Endodermal cell (in vitro differentiated cells): ENCODE data around the gene ZNF426. TPM values are rescaled to one million over a fixed set of nuclear protein-coding genes. Genes with fewer than 3 reads are reported as not detected.
A peak's percentile ranks its signal among the peaks of the same experiment; 100 is the strongest.
"Not testable (repeated sequence)": the region's sequence is repeated elsewhere in the genome, so short reads cannot be mapped to it uniquely, and the experiment has no call there.

Source experiments
- DNase-seq: peaks from one replicate; pipeline ENCODE4 v3.0.0-alpha.2; 2017
- H3K27ac ChIP-seq: 2 replicates; pipeline ENCODE4 v1.5.1; 2013; ENCODE audit warnings: mild to moderate bottlenecking, low read depth, low read length, moderate library complexity
- H3K27me3 ChIP-seq: 2 replicates; pipeline ENCODE4 v1.6.1; 2013; ENCODE audit warnings: mild to moderate bottlenecking, low read length, moderate library complexity; ENCODE audit not compliant: insufficient read depth, control insufficient read depth, poor library complexity, severe bottlenecking
- H3K36me3 ChIP-seq: 2 replicates; pipeline ENCODE4 v1.7.0; 2013; ENCODE audit warnings: mild to moderate bottlenecking, low read length, moderate library complexity; ENCODE audit not compliant: control insufficient read depth, insufficient read depth
- H3K4me1 ChIP-seq: one replicate; pipeline ENCODE4 v1.7.0; 2013; ENCODE audit warnings: low read length; ENCODE audit not compliant: control insufficient read depth, insufficient read depth
- H3K4me3 ChIP-seq: 2 replicates; pipeline ENCODE4 v1.5.1; 2013; ENCODE audit warnings: mild to moderate bottlenecking, low read length, moderate library complexity
- H3K9ac ChIP-seq: 2 replicates; pipeline ENCODE4 v1.6.1; 2013; ENCODE audit warnings: mild to moderate bottlenecking, low read length, moderate library complexity; ENCODE audit not compliant: poor library complexity, severe bottlenecking; ENCODE audit errors: extremely low read depth
- H3K9me3 ChIP-seq: 2 replicates; pipeline ENCODE4 v1.6.1; 2013; ENCODE audit warnings: mild to moderate bottlenecking, low read length, moderate library complexity; ENCODE audit not compliant: control insufficient read depth
- H3K27ac Mint-ChIP-seq: 2 replicates; pipeline ENCODE4 v1.8.0; 2020; ENCODE audit warnings: mixed read lengths
- H3K27me3 Mint-ChIP-seq: 2 replicates; pipeline ENCODE4 v1.8.0; 2021; ENCODE audit warnings: mild to moderate bottlenecking, mixed read lengths; ENCODE audit not compliant: insufficient read depth
- H3K36me3 Mint-ChIP-seq: 2 replicates; pipeline ENCODE4 v1.8.0; 2020; ENCODE audit warnings: low read depth, mixed read lengths
- H3K4me1 Mint-ChIP-seq: 2 replicates; pipeline ENCODE4 v1.8.0; 2020; ENCODE audit warnings: mixed read lengths
- H3K4me3 Mint-ChIP-seq: 2 replicates; pipeline ENCODE4 v1.8.0; 2020; ENCODE audit warnings: mild to moderate bottlenecking, moderate library complexity, mixed read lengths
- H3K9me3 Mint-ChIP-seq: 2 replicates; pipeline ENCODE4 v1.8.0; 2020; ENCODE audit warnings: mild to moderate bottlenecking, mixed read lengths
- CTCF ChIP-seq: fragments of 200-600 bp; sonication (generic); conservative IDR thresholded peaks from 2 replicates; pipeline ENCODE4 v1.5.0; 2021; ENCODE audit warnings: antibody characterized with exemption, mild to moderate bottlenecking
- WGBS, 2 experiments: methylation state at CpG; one replicate each; pipeline versions ENCODE4 v1.1.5 to v1.1.7; 2013; ENCODE audit warnings: missing lambda C conversion rate in 2 of 2, mixed read lengths in 1 of 2; ENCODE audit not compliant: insufficient coverage in 1 of 2, insufficient read length in 1 of 2; 5-methylcytosine and 5-hydroxymethylcytosine counted together
- total RNA-seq, 2 donors: library from RNA; stranded (reverse); fragmentation: NEBNext Ultra II Directional in 1 of 2; extraction: Animal tissue kit (Norgen Biotek cat#: 25700) in 1 of 2; gene quantifications; 2 replicates in 1 of 2; 3 replicates in 1 of 2; pipeline ENCODE4 v1.2.1, GENCODE V29; 2021

ZNF426 gene
- total RNA-seq, 2 donors from 2014 or later: 26.0 to 30.0 TPM

- H3K4me3 ChIP-seq: peak overlapping the region; percentile 90
Observed at GRCh38 chr19:9539201-9539600, 756 bp upstream of the ZNF426 start.

GRCh38 chr19:9535934-9536333 is 2.5 kb downstream of the ZNF426 start:
- no peak for TF ChIP-seq CTCF
- Mint-ChIP-seq H3K27me3 (no peaks in the 10 kb centered on the region), H3K4me3 (no peak overlapping the region), H3K9me3 (peaks cover 95% of the 10 kb centered on the region), H3K27ac (no peak overlapping the region), H3K4me1 (no peaks in the 10 kb centered on the region), H3K36me3 (peaks cover 70% of the 10 kb centered on the region)
- Histone ChIP-seq H3K36me3 (peaks cover 66% of the 10 kb centered on the region), H3K27me3 (no peaks in the 10 kb centered on the region), H3K4me1 (no peaks in the 10 kb centered on the region), H3K4me3 (peak overlapping the region; percentile 90), H3K9ac (no peak overlapping the region), H3K27ac (no peak overlapping the region), H3K9me3 (peaks cover 79% of the 10 kb centered on the region)
- DNase-seq: no peak
- WGBS, 2 experiments: 100% methylated on average over 2 to 4 of the region's 4 CpGs

More at GRCh38 chr19:9539201-9539600, 756 bp upstream of the ZNF426 start:
- Mint-ChIP-seq H3K27ac (peak overlapping the region; percentile 100), H3K4me3 (peak overlapping the region; percentile 96), H3K36me3 (peaks cover 38% of the 10 kb centered on the region), H3K9me3 (peaks cover 63% of the 10 kb centered on the region)
- not testable (repeated sequence) for H3K4me1 Mint-ChIP-seq, DNase-seq, H3K4me1 ChIP-seq, H3K27ac ChIP-seq, H3K27me3 Mint-ChIP-seq, H3K27me3 ChIP-seq, H3K9ac ChIP-seq
- Histone ChIP-seq H3K36me3 (peaks cover 34% of the 10 kb centered on the region), H3K9me3 (peaks cover 46% of the 10 kb centered on the region)
- WGBS, 2 experiments: 92 to 94% methylated on average over 2 to 6 of the region's 6 CpGs

GRCh38 chr19:9531933-9532332 is 6.5 kb downstream of the ZNF426 start:
- no peak overlapping the region for H3K9ac ChIP-seq
- Mint-ChIP-seq H3K27ac (no peak overlapping the region), H3K36me3 (peaks cover 96% of the 10 kb centered on the region), H3K4me1 (no peaks in the 10 kb centered on the region), H3K9me3 (peaks cover 99% of the 10 kb centered on the region), H3K4me3 (no peak overlapping the region), H3K27me3 (no peaks in the 10 kb centered on the region)
- H3K27ac ChIP-seq: no peak overlapping the region
- DNase-seq: no peak
- peak overlapping the region; percentile 68 for H3K4me3 ChIP-seq
- no peaks in the 10 kb centered on the region for H3K4me1 ChIP-seq
- H3K9me3 ChIP-seq: peaks cover 99% of the 10 kb centered on the region
- H3K27me3 ChIP-seq: no peaks in the 10 kb centered on the region
- H3K36me3 ChIP-seq: peaks cover 97% of the 10 kb centered on the region
- TF ChIP-seq CTCF: no peak
- 97% methylated on average over 3 to 4 of the region's 4 CpGs for whole genome bisulfite sequencing, 2 experiments

- DNase-seq: no peak
Observed at GRCh38 chr19:9528757-9529336, 9.6 kb downstream of the ZNF426 start.

More at GRCh38 chr19:9528757-9529336, 9.6 kb downstream of the ZNF426 start:
- no peaks in the 10 kb centered on the region for H3K4me1 ChIP-seq
- peaks cover 98% of the 10 kb centered on the region for H3K9me3 Mint-ChIP-seq
- H3K9me3 ChIP-seq: peaks cover 98% of the 10 kb centered on the region
- no peaks in the 10 kb centered on the region for H3K4me1 Mint-ChIP-seq
- TF ChIP-seq CTCF: no peak
- peaks cover 90% of the 10 kb centered on the region for H3K36me3 Mint-ChIP-seq
- H3K36me3 ChIP-seq: peaks cover 88% of the 10 kb centered on the region
- H3K4me3 Mint-ChIP-seq: no peak overlapping the region
- 93 to 100% methylated on average over 1 to 4 of the region's 5 CpGs for WGBS, 2 experiments
- H3K4me3 ChIP-seq: peak overlapping the region; percentile 70
- H3K27ac ChIP-seq: no peak overlapping the region
- H3K27ac Mint-ChIP-seq: no peak overlapping the region
- no peaks in the 10 kb centered on the region for H3K27me3 ChIP-seq
- no peak overlapping the region for H3K9ac ChIP-seq
- no peaks in the 10 kb centered on the region for H3K27me3 Mint-ChIP-seq
